ENCODE measurements around the gene CCDC12.

Gene CCDC12

DNA sequence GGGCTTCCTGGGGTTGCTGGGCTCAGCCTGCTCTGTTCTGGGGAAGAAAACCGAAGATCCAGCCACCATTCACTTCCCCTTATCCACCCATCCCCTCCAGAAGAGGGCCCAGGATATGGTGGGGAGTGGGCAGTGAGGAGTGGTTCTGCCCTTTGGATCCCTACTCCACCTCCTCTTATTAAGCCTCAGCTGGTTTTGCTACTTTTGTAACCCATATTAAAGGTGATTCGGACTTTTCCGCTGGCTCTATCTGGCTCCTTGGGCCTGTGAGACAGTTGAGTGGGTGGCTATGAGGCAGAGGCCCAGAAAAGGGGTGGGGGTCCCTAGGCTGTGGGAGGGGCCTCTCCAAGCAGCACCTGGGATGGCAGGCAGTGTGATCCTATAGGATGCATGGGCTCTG is 36.7 kb upstream of the CCDC12 start:
- TF ChIP-seq, protein P1, sequence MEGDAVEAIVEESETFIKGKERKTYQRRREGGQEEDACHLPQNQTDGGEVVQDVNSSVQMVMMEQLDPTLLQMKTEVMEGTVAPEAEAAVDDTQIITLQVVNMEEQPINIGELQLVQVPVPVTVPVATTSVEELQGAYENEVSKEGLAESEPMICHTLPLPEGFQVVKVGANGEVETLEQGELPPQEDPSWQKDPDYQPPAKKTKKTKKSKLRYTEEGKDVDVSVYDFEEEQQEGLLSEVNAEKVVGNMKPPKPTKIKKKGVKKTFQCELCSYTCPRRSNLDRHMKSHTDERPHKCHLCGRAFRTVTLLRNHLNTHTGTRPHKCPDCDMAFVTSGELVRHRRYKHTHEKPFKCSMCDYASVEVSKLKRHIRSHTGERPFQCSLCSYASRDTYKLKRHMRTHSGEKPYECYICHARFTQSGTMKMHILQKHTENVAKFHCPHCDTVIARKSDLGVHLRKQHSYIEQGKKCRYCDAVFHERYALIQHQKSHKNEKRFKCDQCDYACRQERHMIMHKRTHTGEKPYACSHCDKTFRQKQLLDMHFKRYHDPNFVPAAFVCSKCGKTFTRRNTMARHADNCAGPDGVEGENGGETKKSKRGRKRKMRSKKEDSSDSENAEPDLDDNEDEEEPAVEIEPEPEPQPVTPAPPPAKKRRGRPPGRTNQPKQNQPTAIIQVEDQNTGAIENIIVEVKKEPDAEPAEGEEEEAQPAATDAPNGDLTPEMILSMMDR (IDR thresholded peaks at IDR 0.05), result no peak
- H3K4me1 Mint-ChIP-seq, result peaks cover 16% of the 10 kb centered on the region
- DNase-seq, result no peak
- peak overlapping the region; percentile 66 for H3K27ac Mint-ChIP-seq
- peaks cover 28% of the 10 kb centered on the region for H3K36me3 Mint-ChIP-seq (ENCODE audit: low read depth)
- no peaks in the 10 kb centered on the region for H3K9me3 Mint-ChIP-seq
- H3K27me3 Mint-ChIP-seq (ENCODE audit: low read depth, poor library complexity), result no peaks in the 10 kb centered on the region
- H3K4me3 Mint-ChIP-seq, result no peak overlapping the region

DNA sequence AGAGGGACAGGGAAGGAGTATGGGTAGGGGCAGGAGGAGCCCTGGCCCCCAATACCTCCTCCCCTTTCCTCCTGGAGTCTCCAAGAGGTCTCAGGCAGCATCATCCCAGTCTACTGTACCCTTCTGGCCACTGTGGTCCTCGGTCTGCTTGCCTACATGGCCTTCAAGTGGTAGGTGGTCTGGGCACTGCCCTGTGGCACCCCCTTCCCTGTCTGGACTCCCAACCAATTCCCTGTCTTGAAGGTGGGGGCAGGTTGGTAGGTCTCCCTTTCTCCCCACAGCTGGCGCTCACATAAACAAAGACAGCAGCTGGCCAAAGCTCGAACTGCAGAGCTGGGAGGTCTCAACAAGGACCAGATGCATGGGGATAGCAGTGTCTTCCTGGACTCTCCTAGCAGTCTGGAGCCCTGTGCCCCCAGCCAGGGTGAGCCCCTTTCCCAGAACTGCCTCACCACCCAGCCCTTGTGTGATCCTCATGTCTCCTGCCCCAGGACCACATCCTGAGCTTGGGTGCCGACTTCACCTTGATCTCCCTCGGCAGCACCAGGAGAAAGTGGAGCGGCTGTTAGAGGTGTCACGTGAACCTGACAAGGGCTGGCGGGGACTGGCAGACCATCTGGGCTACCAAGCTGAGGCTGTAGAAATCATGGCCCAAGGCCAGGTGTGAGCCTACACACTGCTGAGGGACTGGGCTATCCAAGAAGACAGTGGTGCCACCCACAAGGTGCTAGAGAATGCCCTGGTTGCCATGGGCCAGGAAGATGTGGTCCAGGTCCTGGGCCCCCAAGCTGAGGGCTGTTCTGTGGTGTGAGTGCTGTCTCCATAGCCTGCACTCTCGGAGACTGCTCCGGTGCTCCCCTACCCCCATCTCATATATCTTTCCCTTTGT is 36.0 kb upstream of the CCDC12 start:
- Mint-ChIP-seq H3K36me3 (ENCODE audit: low read depth) (peaks cover 28% of the 10 kb centered on the region), H3K4me1 (peaks cover 16% of the 10 kb centered on the region), H3K27me3 (ENCODE audit: low read depth, poor library complexity) (no peaks in the 10 kb centered on the region), H3K4me3 (no peak overlapping the region), H3K9me3 (no peaks in the 10 kb centered on the region), H3K27ac (peak overlapping the region; percentile 66)
- TF ChIP-seq, protein P1 (IDR thresholded peaks at IDR 0.05), result no peak
- DNase-seq, result no peak

DNA sequence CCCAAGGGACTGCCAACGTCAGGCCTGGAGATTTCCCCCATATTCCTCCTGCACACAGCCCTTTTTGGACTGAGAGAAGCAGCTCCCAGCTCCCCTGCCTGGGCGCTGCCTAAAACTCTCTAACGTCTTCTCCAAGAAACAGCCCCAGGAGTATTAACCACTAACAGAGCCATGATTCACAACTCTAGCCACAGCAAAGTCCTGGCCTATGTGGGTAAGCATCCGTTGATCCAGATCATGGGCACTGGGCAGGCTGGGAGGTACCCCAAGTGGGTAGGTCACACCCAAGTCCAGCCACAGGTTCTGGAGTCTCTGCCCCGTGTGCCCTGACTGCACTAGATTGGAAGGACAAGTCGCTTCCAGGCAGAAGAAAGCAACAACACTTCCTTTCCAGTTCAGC is 34.8 kb upstream of the CCDC12 start:
- H3K9me3 Mint-ChIP-seq, result no peaks in the 10 kb centered on the region
- H3K27me3 Mint-ChIP-seq (ENCODE audit: low read depth, poor library complexity), result no peaks in the 10 kb centered on the region
- TF ChIP-seq, protein P1 (IDR thresholded peaks at IDR 0.05), result no peak
- H3K4me3 Mint-ChIP-seq, result no peak overlapping the region
- peaks cover 11% of the 10 kb centered on the region for H3K4me1 Mint-ChIP-seq
- H3K27ac Mint-ChIP-seq, result no peak overlapping the region
- no peak for DNase-seq
- H3K36me3 Mint-ChIP-seq (ENCODE audit: low read depth), result peaks cover 18% of the 10 kb centered on the region

DNA sequence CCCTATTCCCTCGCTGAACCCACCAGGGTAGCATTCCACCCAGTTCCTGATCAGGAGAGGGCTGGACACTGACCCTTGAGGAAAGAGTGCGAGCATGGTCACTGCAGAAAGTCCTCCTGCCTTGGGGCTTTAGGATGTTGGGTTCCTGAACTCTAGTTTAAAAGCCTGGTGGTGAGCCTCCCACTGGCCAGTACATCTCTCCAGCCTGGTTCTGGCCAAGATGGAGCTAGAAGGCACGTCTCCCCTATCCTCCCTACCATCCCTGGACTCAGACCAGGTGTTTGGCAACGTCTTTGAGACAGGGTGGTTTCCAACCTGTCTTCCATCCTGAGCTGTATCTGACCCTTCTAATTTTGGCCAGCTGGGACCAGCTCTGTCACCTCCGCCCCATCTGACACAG is 34.4 kb upstream of the CCDC12 start:
- TF ChIP-seq, protein P1 (IDR thresholded peaks at IDR 0.05), result no peak
- H3K27me3 Mint-ChIP-seq (ENCODE audit: low read depth, poor library complexity), result peaks cover 2% of the 10 kb centered on the region
- H3K4me1 Mint-ChIP-seq, result peaks cover 11% of the 10 kb centered on the region
- H3K4me3 Mint-ChIP-seq, result peak overlapping the region; percentile 40
- H3K36me3 Mint-ChIP-seq (ENCODE audit: low read depth), result peaks cover 14% of the 10 kb centered on the region
- no peak for DNase-seq
- no peaks in the 10 kb centered on the region for H3K9me3 Mint-ChIP-seq
- no peak overlapping the region for H3K27ac Mint-ChIP-seq

DNA sequence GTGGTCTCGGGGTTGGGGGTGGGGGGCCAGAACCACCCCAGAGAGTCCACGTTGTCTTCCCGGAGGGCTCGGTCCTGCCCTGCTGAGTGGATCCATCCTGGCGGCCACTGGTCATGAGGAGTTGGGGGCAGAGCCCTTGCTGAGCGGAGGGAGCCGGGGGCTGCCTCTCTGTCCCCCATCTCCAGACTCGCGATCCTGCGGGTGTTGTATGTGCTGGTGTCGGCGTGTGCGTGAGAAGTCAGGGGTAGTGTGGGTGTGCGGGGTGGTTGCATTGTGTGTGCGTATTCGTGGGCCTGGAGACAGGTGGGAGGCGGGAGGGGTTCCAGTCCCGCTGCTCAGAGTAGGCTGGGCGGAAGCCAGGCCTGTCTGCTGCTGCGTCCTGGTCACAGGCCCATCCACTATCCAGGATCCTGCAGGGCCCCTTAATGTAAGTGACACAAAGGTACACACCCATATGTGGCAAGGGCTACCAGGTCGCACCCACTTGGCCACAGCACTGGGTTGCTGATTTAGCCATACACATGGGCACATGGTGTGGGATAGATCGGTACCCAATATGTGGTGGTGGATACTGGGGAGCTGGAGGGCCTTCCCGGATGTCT is 33.7 kb upstream of the CCDC12 start:
- Mint-ChIP-seq H3K4me3 (peak overlapping the region; percentile 78), H3K36me3 (ENCODE audit: low read depth) (peaks cover 10% of the 10 kb centered on the region), H3K9me3 (no peaks in the 10 kb centered on the region), H3K4me1 (peaks cover 11% of the 10 kb centered on the region), H3K27me3 (ENCODE audit: low read depth, poor library complexity) (peaks cover 3% of the 10 kb centered on the region), H3K27ac (peak overlapping the region; percentile 89)
- no peak for DNase-seq
- TF ChIP-seq, protein P1 (IDR thresholded peaks at IDR 0.05), result no peak

Measured in nephron progenitor cell (in vitro differentiated cells).